HCT116 (cell line): ENCODE results near the gene TCF20. TPM values are rescaled to one million over a fixed set of nuclear protein-coding genes. Genes with fewer than 3 reads are reported as not detected.

Experiments used
- ATAC-seq: fragments of 200-7000 bp; cut with Tn5 transposase; 2 replicates; pipeline ENCODE4 v1.9.1; 2020; ENCODE audit warnings: mild to moderate bottlenecking, moderate library complexity
- BruUV-seq: library from RNA; stranded (reverse); fragments of 400-500 nt; replicated peaks from 2 replicates; lab custom pipeline; 2021; lab: Mats Ljungman, UMichigan
- CTCF ChIA-PET: fragments of 300-600 bp; sonication (Branson Sonifier 250); formaldehyde crosslinking; loops from one replicate; lab custom pipeline; 2021; ENCODE audit warnings: antibody characterized with exemption; lab: Charles Lee
- POLR2A ChIA-PET: fragments of 300-600, 350-600 bp; sonication (Branson Sonifier 250); formaldehyde crosslinking; loops from one replicate; lab custom pipeline; 2021; ENCODE audit warnings: antibody characterized with exemption; lab: Charles Lee
- RAD21 ChIA-PET, 2 experiments: fragments of 300-600 bp; sonication (Branson Sonifier 250); formaldehyde crosslinking; loops; one replicate each; lab custom pipeline; 2023; ENCODE audit warnings: low total read pairs in 2 of 2; ENCODE audit not compliant: uncharacterized antibody in 2 of 2, unreplicated experiment in 2 of 2, low non-redundant PET in 1 of 2; lab: Charles Lee
- DNase-seq: peaks from one replicate; pipeline ENCODE4 v3.0.0-alpha.2; 2010; ENCODE audit warnings: low read depth, low spot score
- H2AFZ ChIP-seq: fragments of 200-600 bp; shearing (Covaris generic), sonication (generic); 2 replicates; pipeline ENCODE4 v1.6.1; 2017; ENCODE audit warnings: low read depth, mixed run types, mixed read lengths, antibody characterized with exemption, low read length; ENCODE audit not compliant: poor library complexity, severe bottlenecking
- H3K27ac ChIP-seq: 2 replicates; pipeline ENCODE4 v1.5.1; 2012; ENCODE audit warnings: low read depth, low read length
- H3K27me3 ChIP-seq: fragments of 200-600 bp; sonication (generic); 2 replicates; pipeline ENCODE4 v1.6.1; 2016; ENCODE audit warnings: mixed run types, low read length, mixed read lengths; ENCODE audit not compliant: insufficient read depth
- H3K36me3 ChIP-seq, 2 experiments: fragments of 200-500 bp in 1 of 2; fragments of 200-600 bp in 1 of 2; sonication (Bioruptor generic) in 1 of 2; sonication (generic) in 1 of 2; 2 replicates each; pipeline versions ENCODE4 v1.5.1 to v1.6.1; 2014 to 2016; ENCODE audit warnings: low read length in 2 of 2, inconsistent platforms in 1 of 2, mixed read lengths in 1 of 2, mixed run types in 1 of 2; ENCODE audit not compliant: insufficient read depth in 2 of 2, control insufficient read depth in 1 of 2
- H3K4me1 ChIP-seq, 2 experiments: fragments of 200-600 bp in 1 of 2; sonication (generic) in 1 of 2; 2 replicates each; pipeline versions ENCODE4 v1.5.1 to v1.6.1; 2012 to 2017; ENCODE audit warnings: low read length in 2 of 2, inconsistent platforms in 1 of 2, mild to moderate bottlenecking in 1 of 2, mixed read lengths in 1 of 2, mixed run types in 1 of 2, moderate library complexity in 1 of 2; ENCODE audit not compliant: insufficient read depth in 2 of 2, control insufficient read depth in 1 of 2
- H3K4me2 ChIP-seq: fragments of 200-600 bp; sonication (generic); 2 replicates; pipeline ENCODE4 v1.6.1; 2017; ENCODE audit warnings: mixed run types, low read length, mixed read lengths
- H3K4me3 ChIP-seq, 2 experiments: fragments of 200-600 bp in 1 of 2; sonication (generic) in 1 of 2; replicated peaks in 1 of 2; 2 replicates each; pipeline ENCODE4 v1.5.1; 2011 to 2016; ENCODE audit warnings: low read length in 2 of 2, control low read depth in 1 of 2, low read depth in 1 of 2, mild to moderate bottlenecking in 1 of 2, mixed read lengths in 1 of 2, mixed run types in 1 of 2
- H3K79me2 ChIP-seq: fragments of 200-600 bp; sonication (generic); 2 replicates; pipeline ENCODE4 v1.6.1; 2017; ENCODE audit warnings: mild to moderate bottlenecking, mixed run types, low read length, moderate library complexity, mixed read lengths; ENCODE audit not compliant: insufficient read depth
- H3K9ac ChIP-seq: fragments of 200-600 bp; sonication (generic); 2 replicates; pipeline ENCODE4 v1.6.1; 2016; ENCODE audit warnings: low read length, mixed read lengths
- H3K9me2 ChIP-seq: fragments of 200-600 bp; sonication (generic), shearing (Covaris generic); 2 replicates; pipeline ENCODE4 v1.6.1; 2017; ENCODE audit warnings: mixed run types, mild to moderate bottlenecking, moderate library complexity; ENCODE audit not compliant: insufficient read depth
- H3K9me3 ChIP-seq, 2 experiments: fragments of 200-500 bp in 1 of 2; fragments of 200-600 bp in 1 of 2; sonication (Bioruptor generic) in 1 of 2; sonication (generic) in 1 of 2; 2 replicates each; pipeline ENCODE4 v1.6.1; 2014 to 2017; ENCODE audit warnings: low read length in 2 of 2, mixed read lengths in 2 of 2, inconsistent platforms in 1 of 2, low read depth in 1 of 2, mild to moderate bottlenecking in 1 of 2, mixed run types in 1 of 2, moderate library complexity in 1 of 2; ENCODE audit not compliant: control insufficient read depth in 1 of 2, insufficient read depth in 1 of 2
- H4K20me1 ChIP-seq: fragments of 200-600 bp; sonication (generic), shearing (Covaris generic); 2 replicates; pipeline ENCODE4 v1.6.1; 2017; ENCODE audit warnings: mixed run types, mild to moderate bottlenecking, moderate library complexity; ENCODE audit not compliant: insufficient read depth
- SRF ChIP-seq: IDR thresholded peaks from 2 replicates; pipeline ENCODE4 v1.6.1; 2012; ENCODE audit warnings: low read depth
- TCF7L2 ChIP-seq: IDR thresholded peaks from 2 replicates; pipeline ENCODE4 v1.7.0; 2011; ENCODE audit warnings: borderline replicate concordance, inconsistent platforms; ENCODE audit not compliant: insufficient read depth, insufficient read length; ENCODE audit errors: extremely low read depth
- ZBTB33 ChIP-seq: IDR thresholded peaks from 2 replicates; pipeline ENCODE4 v1.6.1; 2011; ENCODE audit warnings: mild to moderate bottlenecking, low read length, moderate library complexity; ENCODE audit not compliant: insufficient replicate concordance; ENCODE audit errors: extremely low read depth
- intact Hi-C: fragments of 100-400 bp; cut with micrococcal nuclease; formaldehyde crosslinking; loops from 2 replicates; pipeline ENCODE4 v1.10.0; 2022
- total RNA-seq: library from RNA; stranded (reverse); gene quantifications from one replicate; pipeline ENCODE4 v1.2.1, GENCODE V29; 2021; ENCODE audit not compliant: unreplicated experiment

The TCF20 gene
- total RNA-seq, 1 experiment from 2014 or later = 66.7 TPM

- TF ChIP-seq ZBTB33 = no peak
Observed at GRCh38 chr22:42304324-42304790, 33.9 kb upstream of the TCF20 start (continued).

GRCh38 chr22:42303396-42304323 lies 33.2 kb upstream of the TCF20 start:
- POLR2A ChIA-PET = no interaction called here
- intact Hi-C loops = no loop called here
- Histone ChIP-seq H3K9me3 (no peaks in the 10 kb centered on the region), H3K79me2 (no peaks in the 10 kb centered on the region), H3K4me1 (peaks cover 14 to 31% of the 10 kb centered on the region in 2 experiments), H3K9ac (no peak overlapping the region), H3K4me3 (no peak overlapping the region), H2AFZ (no peak overlapping the region), H3K27ac (no peak overlapping the region), H3K27me3 (no peaks in the 10 kb centered on the region), H3K36me3 (no peaks in the 10 kb centered on the region), H4K20me1 (no peaks in the 10 kb centered on the region), H3K9me2 (no peaks in the 10 kb centered on the region), H3K4me2 (peak overlapping the region; percentile 49)
- CTCF ChIA-PET = no interaction called here
- BruUV-seq = no TSS peak
- DNase-seq = no peak
- RAD21 ChIA-PET = interaction anchor here in 1 of 2 experiments (0.6 kb wide), 1 partner anchor 116 kb away, joined by 3 read pairs; no protein-coding TSS in a partner anchor
- peak; percentile 33 for ATAC-seq
- TF ChIP-seq SRF = no peak
- TF ChIP-seq TCF7L2 = peak; percentile 93
